T-helper 2 cell treated with Interferon-gamma antibody and Interleukin-4, amounts not matched to agents 5 μg/mL and 100 μg/mL, for 36 hours (primary cell): ENCODE results near the gene ITGB3BP.
"Not testable (repeated sequence)": the region's sequence is repeated elsewhere in the genome, so short reads cannot be mapped to it uniquely, and the experiment has no call there.

Experiments
- DNase-seq: peaks from one replicate; pipeline ENCODE4 v3.0.0; 2021; ENCODE audit warnings: low spot score
- H3K27ac Mint-ChIP-seq: one replicate; pipeline ENCODE4 v1.8.0; 2021; ENCODE audit warnings: mild to moderate bottlenecking, mixed read lengths
- H3K27me3 Mint-ChIP-seq: one replicate; pipeline ENCODE4 v1.8.0; 2021; ENCODE audit warnings: low read depth, mixed read lengths
- H3K36me3 Mint-ChIP-seq: one replicate; pipeline ENCODE4 v1.8.0; 2021; ENCODE audit warnings: low read depth, mixed read lengths
- H3K4me1 Mint-ChIP-seq: one replicate; pipeline ENCODE4 v1.8.0; 2021; ENCODE audit warnings: low read depth, mixed read lengths
- H3K4me3 Mint-ChIP-seq: one replicate; pipeline ENCODE4 v1.8.0; 2022; ENCODE audit warnings: mild to moderate bottlenecking, moderate library complexity, mixed read lengths
- H3K9me3 Mint-ChIP-seq: one replicate; pipeline ENCODE4 v1.8.0; 2021; ENCODE audit warnings: mixed read lengths

ITGB3BP gene

DNA sequence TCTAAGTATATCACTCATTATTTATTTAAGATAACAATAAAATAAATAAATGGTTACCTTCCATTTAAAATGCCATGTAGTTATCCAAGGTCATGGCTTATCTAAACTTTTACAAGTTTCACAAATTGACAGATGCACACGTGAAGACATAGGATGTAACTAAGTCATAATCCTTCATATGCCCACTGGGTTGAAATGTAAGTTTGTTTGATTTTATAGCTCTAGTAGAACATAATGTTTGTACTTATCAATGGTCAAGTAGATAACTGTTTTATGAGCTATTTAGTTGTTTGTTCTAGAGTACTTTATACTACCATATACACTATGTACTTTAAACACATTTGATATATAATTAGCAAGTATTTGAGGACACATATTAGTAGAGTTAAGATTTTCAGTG lies 43.0 kb downstream of the ITGB3BP start:
- no peak for DNase-seq
- Mint-ChIP-seq H3K4me3 (no peak overlapping the region), H3K4me1 (no peaks in the 10 kb centered on the region), H3K27ac (no peak overlapping the region), H3K27me3 (no peaks in the 10 kb centered on the region), H3K36me3 (peaks cover 4% of the 10 kb centered on the region), H3K9me3 (no peaks in the 10 kb centered on the region)

DNA sequence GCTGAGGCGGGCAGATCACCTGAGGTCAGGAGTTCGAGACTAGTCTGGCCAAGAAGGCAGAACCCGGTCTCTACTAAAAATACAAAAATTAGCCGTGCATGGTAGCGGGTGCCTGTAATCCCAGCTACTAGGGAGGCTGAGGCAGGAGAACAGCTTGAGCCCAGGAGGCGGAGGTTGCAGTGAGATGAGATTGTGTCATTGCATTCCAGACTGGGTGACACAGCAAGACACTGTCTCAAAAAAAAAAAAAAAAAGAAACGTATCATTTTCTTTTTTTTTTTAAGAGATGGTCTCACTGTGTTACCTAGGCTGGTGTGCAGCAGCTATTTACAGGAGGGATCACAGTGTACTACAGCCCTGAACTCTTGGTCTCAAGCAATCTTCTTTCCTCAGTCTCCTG lies 47.3 kb downstream of the ITGB3BP start:
- no peak overlapping the region for H3K4me3 Mint-ChIP-seq
- H3K4me1 Mint-ChIP-seq, result no peaks in the 10 kb centered on the region
- H3K36me3 Mint-ChIP-seq, result peaks cover 10% of the 10 kb centered on the region
- no peak overlapping the region for H3K27ac Mint-ChIP-seq
- DNase-seq, result no peak
- no peaks in the 10 kb centered on the region for H3K27me3 Mint-ChIP-seq
- H3K9me3 Mint-ChIP-seq, result peaks cover 2% of the 10 kb centered on the region

DNA sequence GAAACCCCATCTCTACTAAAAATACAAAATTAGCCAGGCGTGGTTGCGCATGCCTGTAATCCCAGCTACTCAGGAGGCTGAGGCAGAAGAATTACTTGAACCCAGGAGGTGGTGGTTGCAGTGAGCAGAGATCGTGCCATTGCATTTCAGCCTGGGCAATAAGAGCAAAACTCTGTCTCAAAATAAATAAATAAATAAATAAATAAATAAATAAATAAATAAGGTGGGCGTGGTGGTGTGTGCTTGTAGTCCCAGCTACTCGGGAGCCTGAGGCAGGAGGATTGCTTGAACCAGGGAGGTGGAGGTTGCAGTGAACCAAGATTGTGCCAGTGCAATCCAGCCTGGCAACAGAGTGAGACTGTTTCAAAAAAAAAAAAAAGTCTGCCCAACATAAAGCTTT lies 54.3 kb downstream of the ITGB3BP start:
- not testable (repeated sequence) for H3K4me1 Mint-ChIP-seq, H3K4me3 Mint-ChIP-seq, DNase-seq, H3K27me3 Mint-ChIP-seq, H3K27ac Mint-ChIP-seq
- Mint-ChIP-seq H3K36me3 (peaks cover 18% of the 10 kb centered on the region), H3K9me3 (peaks cover 11% of the 10 kb centered on the region)

GRCh38 chr1:63466759-63467158 lies 56.3 kb downstream of the ITGB3BP start:
- Mint-ChIP-seq H3K9me3 (peaks cover 26% of the 10 kb centered on the region), H3K36me3 (peaks cover 27% of the 10 kb centered on the region), H3K27ac (no peak overlapping the region), H3K27me3 (no peaks in the 10 kb centered on the region), H3K4me1 (peaks cover 3% of the 10 kb centered on the region), H3K4me3 (no peak overlapping the region)
- no peak for DNase-seq

- H3K36me3 Mint-ChIP-seq, result peaks cover 30% of the 10 kb centered on the region
- no peaks in the 10 kb centered on the region for H3K27me3 Mint-ChIP-seq
- H3K4me1 Mint-ChIP-seq, result peaks cover 3% of the 10 kb centered on the region
- DNase-seq, result no peak
- H3K4me3 Mint-ChIP-seq, result no peak overlapping the region
- peaks cover 32% of the 10 kb centered on the region for H3K9me3 Mint-ChIP-seq
- no peak overlapping the region for H3K27ac Mint-ChIP-seq
These were observed 56.8 kb downstream of the ITGB3BP start for GRCh38 chr1:63466181-63466580.

- Mint-ChIP-seq H3K27me3 (no peaks in the 10 kb centered on the region), H3K36me3 (peaks cover 32% of the 10 kb centered on the region), H3K4me1 (peaks cover 3% of the 10 kb centered on the region), H3K9me3 (peaks cover 21% of the 10 kb centered on the region), H3K27ac (no peak overlapping the region), H3K4me3 (no peak overlapping the region)
- no peak for DNase-seq
These were observed 59.8 kb downstream of the ITGB3BP start for GRCh38 chr1:63463248-63463647.

GRCh38 chr1:63461661-63462230 lies 61.3 kb downstream of the ITGB3BP start:
- no peak for DNase-seq
- no peaks in the 10 kb centered on the region for H3K27me3 Mint-ChIP-seq
- H3K4me3 Mint-ChIP-seq, result no peak overlapping the region
- H3K27ac Mint-ChIP-seq, result no peak overlapping the region
- H3K36me3 Mint-ChIP-seq, result peaks cover 39% of the 10 kb centered on the region
- peaks cover 3% of the 10 kb centered on the region for H3K4me1 Mint-ChIP-seq
- peaks cover 21% of the 10 kb centered on the region for H3K9me3 Mint-ChIP-seq

DNA sequence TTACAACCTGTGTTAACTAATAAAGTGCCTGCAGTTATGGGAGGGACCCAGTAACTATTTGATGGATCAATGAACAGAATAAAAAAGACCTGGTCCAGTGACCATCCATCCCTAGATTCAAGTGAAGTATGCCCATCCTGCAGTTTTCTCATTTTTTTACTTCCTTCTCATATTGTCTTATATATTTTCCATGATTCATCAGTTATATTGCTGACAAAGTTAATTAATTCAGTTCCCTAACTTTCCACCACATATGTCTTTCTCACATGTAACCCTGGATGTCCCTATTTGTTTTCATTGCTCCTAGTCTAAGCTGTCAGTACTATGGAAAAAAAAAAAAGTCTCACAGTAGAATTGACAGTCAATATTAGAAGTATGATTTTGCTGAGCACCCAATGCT lies 64.3 kb downstream of the ITGB3BP start:
- peaks cover 34% of the 10 kb centered on the region for H3K36me3 Mint-ChIP-seq
- no peaks in the 10 kb centered on the region for H3K27me3 Mint-ChIP-seq
- H3K4me1 Mint-ChIP-seq, result peaks cover 3% of the 10 kb centered on the region
- H3K9me3 Mint-ChIP-seq, result peaks cover 21% of the 10 kb centered on the region
- no peak overlapping the region for H3K4me3 Mint-ChIP-seq
- H3K27ac Mint-ChIP-seq, result no peak overlapping the region
- DNase-seq, result no peak

- H3K36me3 Mint-ChIP-seq, result peaks cover 11% of the 10 kb centered on the region
- H3K9me3 Mint-ChIP-seq, result no peaks in the 10 kb centered on the region
- no peak overlapping the region for H3K4me3 Mint-ChIP-seq
- H3K27me3 Mint-ChIP-seq, result no peaks in the 10 kb centered on the region
- DNase-seq, result no peak
- no peaks in the 10 kb centered on the region for H3K4me1 Mint-ChIP-seq
- H3K27ac Mint-ChIP-seq, result no peak overlapping the region
These were observed 68.8 kb downstream of the ITGB3BP start for GRCh38 chr1:63454269-63454668.

DNA sequence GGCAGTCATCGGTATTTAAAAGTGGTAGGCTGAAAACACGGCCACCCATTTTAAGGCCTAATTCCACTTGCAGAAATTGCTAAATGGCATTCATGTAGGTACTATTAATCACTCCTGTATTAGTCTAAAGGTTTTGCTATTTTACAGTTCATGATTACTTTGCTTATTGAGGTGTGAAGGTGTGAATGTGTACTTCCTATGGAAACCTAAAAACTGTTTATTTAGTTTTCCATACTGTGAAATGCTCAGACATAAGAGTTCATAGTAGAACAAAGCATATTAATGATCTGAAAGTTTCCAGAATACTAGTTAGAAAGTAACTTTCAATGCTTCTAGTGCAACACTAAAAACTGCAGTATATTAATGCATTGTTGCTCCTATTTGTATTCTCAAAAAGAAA lies 69.8 kb downstream of the ITGB3BP start:
- Mint-ChIP-seq H3K36me3 (peaks cover 6% of the 10 kb centered on the region), H3K4me1 (no peaks in the 10 kb centered on the region), H3K27ac (no peak overlapping the region), H3K27me3 (no peaks in the 10 kb centered on the region), H3K9me3 (no peaks in the 10 kb centered on the region), H3K4me3 (no peak overlapping the region)
- DNase-seq, result no peak

DNA sequence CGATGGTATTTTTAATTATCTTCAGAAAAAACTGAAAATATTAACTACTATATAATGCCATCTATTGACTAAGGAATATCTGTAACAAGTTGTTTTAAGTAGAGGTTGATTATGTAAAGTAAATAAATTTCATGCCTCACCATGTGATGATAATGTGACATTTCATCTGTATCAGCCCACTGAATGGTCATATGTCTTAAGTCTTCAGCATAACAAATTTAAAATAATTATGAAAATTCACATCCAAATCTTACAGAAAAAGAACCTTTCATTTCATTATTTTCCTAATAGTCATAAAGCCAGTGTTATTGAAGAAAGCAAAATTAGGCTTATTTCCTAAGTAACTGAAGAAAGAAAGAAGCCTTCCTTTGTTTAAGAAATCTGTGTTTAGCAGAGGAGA lies 72.6 kb downstream of the ITGB3BP start:
- Mint-ChIP-seq H3K36me3 (peaks cover 3% of the 10 kb centered on the region), H3K4me1 (no peaks in the 10 kb centered on the region), H3K27me3 (no peaks in the 10 kb centered on the region), H3K27ac (no peak overlapping the region), H3K9me3 (no peaks in the 10 kb centered on the region), H3K4me3 (no peak overlapping the region)
- DNase-seq, result no peak

DNA sequence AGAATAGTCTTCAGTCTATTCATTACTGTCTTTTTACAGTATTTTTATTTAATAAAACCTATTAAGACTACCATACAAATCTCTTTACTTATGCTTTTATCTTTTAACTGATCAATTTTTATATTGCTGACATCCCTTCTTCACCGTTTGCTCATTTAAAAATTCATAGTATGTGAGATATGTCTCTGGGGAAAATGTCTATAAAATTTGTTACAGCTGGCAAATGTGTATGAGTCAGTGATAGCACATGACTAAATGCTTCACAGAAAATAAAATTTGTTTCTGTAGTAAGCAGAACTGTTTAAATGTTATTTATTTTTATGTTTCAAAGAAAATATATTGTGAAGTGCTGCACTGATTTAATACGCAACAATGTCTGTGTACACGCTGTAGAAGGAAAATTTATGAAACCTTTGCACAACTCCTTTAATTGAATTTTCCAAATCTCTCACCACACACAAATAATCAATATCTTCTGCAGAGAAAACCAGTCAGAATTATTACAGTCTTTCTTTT lies 74.2 kb downstream of the ITGB3BP start:
- Mint-ChIP-seq H3K27ac (no peak overlapping the region), H3K9me3 (no peaks in the 10 kb centered on the region), H3K4me1 (no peaks in the 10 kb centered on the region), H3K27me3 (no peaks in the 10 kb centered on the region), H3K4me3 (no peak overlapping the region), H3K36me3 (peaks cover 3% of the 10 kb centered on the region)
- no peak for DNase-seq

DNA sequence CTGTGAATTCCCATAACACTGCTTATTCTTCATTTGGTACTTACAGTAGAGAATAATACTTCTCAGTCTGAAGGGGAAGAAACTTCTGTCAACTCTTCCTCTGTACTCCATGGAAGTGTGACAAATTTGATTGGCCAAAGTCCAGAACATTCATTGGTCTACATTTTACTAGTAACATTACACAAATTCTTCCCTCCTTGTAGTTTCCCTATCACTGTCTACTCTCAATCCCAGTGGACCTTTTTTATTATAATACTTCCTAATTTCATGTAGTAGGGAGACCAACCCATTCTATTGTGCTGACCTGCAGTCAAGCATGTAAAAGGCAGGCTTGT lies 80.9 kb downstream of the ITGB3BP start:
- H3K4me3 Mint-ChIP-seq, result no peak overlapping the region
- H3K27ac Mint-ChIP-seq, result no peak overlapping the region
- peaks cover 2% of the 10 kb centered on the region for H3K4me1 Mint-ChIP-seq
- no peaks in the 10 kb centered on the region for H3K27me3 Mint-ChIP-seq
- peaks cover 5% of the 10 kb centered on the region for H3K36me3 Mint-ChIP-seq
- no peaks in the 10 kb centered on the region for H3K9me3 Mint-ChIP-seq
- DNase-seq, result no peak

- Mint-ChIP-seq H3K4me3 (no peak overlapping the region), H3K27me3 (no peaks in the 10 kb centered on the region), H3K4me1 (no peaks in the 10 kb centered on the region), H3K9me3 (peaks cover 9% of the 10 kb centered on the region), H3K36me3 (peaks cover 21% of the 10 kb centered on the region), H3K27ac (no peak overlapping the region)
- no peak for DNase-seq
These were observed 87.9 kb downstream of the ITGB3BP start for GRCh38 chr1:63435161-63435560.

DNA sequence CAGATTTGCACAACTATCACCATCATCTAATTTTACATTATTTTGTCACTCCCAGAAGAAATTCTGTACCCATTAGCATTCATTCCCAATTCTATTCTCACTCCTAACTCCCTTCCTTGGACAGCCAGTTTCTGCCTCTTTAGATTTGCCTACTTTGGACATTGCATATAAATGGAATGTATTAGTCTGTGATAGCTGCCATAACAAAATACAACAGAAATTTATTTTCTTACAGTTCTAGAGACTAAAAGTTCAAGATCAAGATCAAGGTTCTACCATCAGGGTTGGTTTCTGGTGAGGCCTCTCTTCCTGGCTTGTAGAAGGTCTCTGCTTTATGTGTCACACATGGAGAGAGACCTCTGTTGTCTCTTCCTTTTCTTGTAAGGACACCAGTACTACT lies 93.7 kb downstream of the ITGB3BP start:
- Mint-ChIP-seq H3K4me3 (no peak overlapping the region), H3K27me3 (no peaks in the 10 kb centered on the region), H3K4me1 (no peaks in the 10 kb centered on the region), H3K27ac (no peak overlapping the region), H3K36me3 (peaks cover 24% of the 10 kb centered on the region), H3K9me3 (peaks cover 16% of the 10 kb centered on the region)
- no peak for DNase-seq
